Mesodermal cell (in vitro differentiated cells): ENCODE data around the gene OBP2A.

Experiments
- H3K27ac ChIP-seq: 2 replicates; pipeline ENCODE4 v1.7.0; 2013; ENCODE audit warnings: mild to moderate bottlenecking, low read depth, low read length, moderate library complexity; ENCODE audit not compliant: severe bottlenecking
- H3K36me3 ChIP-seq: 2 replicates; pipeline ENCODE4 v1.7.1; 2013; ENCODE audit warnings: mild to moderate bottlenecking, low read length, moderate library complexity; ENCODE audit not compliant: control insufficient read depth, insufficient read depth
- H3K4me1 ChIP-seq: one replicate; pipeline ENCODE4 v1.7.1; 2013; ENCODE audit warnings: mild to moderate bottlenecking, low read length; ENCODE audit not compliant: insufficient read depth, control insufficient read depth, poor library complexity, severe bottlenecking
- H3K4me3 ChIP-seq: 2 replicates; pipeline ENCODE4 v1.7.0; 2013; ENCODE audit warnings: low read length, control low read depth, mild to moderate bottlenecking; ENCODE audit not compliant: insufficient read depth, poor library complexity, severe bottlenecking; ENCODE audit errors: extremely low read depth
- H3K9me3 ChIP-seq: 2 replicates; pipeline ENCODE4 v1.7.1; 2013; ENCODE audit warnings: mild to moderate bottlenecking, low read length, moderate library complexity; ENCODE audit not compliant: control insufficient read depth
- WGBS, 2 experiments: methylation state at CpG; one replicate each; pipeline ENCODE4 v1.1.5; 2013; ENCODE audit warnings: missing lambda C conversion rate in 2 of 2; ENCODE audit not compliant: insufficient coverage in 2 of 2; 5-methylcytosine and 5-hydroxymethylcytosine counted together

OBP2A gene

DNA sequence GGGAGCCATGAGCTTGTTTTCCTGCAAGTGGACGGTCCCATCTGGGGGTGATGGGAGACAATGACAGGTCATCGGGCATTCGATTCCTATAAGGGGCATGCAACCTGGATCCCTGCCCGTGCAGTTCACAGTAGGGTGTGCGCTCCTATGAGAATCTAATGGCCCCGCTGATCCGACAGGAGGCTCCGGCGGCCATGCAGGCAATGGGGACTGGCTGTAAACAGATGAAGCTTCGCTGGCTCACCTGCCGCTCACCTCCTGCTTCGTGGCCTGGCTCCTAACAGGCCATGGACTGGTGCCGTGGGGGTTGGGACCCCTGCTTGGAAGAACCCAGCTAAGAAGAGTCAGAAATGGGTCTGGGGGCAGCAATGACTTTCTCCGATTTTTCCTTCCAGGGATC is 36.6 kb downstream of the OBP2A start:
- H3K4me1 ChIP-seq: no peaks in the 10 kb centered on the region
- H3K27ac ChIP-seq: no peak overlapping the region
- 87 to 89% methylated on average over 11 to 14 of the region's 14 CpGs for WGBS, 2 experiments
- H3K9me3 ChIP-seq: no peaks in the 10 kb centered on the region
- H3K36me3 ChIP-seq: no peaks in the 10 kb centered on the region
- H3K4me3 ChIP-seq: no peak overlapping the region

DNA sequence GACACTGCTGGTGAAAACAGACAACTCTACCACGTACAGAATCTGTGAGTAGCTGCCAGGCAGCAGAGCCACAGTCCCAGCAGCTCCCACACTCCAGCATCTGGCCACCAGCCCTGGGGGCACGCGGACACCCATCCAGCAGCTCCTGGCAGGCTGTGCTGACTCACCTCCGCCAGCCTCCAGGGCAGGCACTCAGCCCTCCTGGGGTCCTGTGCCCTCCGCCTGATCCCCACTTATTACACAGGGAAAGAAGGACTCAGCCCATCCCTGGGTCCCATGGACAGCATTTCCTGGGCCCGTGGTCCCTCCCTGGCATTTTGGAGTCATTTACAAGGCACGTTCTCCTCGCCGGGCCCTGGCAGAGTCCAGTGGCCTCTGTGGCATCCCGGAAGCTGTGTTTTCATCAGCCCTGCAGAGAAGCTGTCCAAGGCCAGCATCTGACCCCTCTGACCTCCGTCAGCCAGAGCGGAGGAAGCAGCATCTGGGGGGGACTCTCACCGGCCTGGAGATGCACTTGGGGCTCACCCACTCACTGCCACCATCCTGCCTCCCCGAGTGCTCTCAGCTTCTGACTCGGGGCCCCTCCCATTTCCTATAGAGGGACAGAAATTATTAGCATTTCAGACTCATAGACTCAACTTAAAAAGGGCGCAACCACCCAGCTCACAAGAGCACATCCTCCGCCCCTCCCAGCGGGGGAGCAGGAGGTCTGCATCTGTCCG is 37.2 kb downstream of the OBP2A start:
- H3K36me3 ChIP-seq: no peaks in the 10 kb centered on the region
- WGBS, 2 experiments: 85 to 91% methylated on average over 15 to 19 of the region's 19 CpGs
- H3K27ac ChIP-seq: no peak overlapping the region
- H3K4me1 ChIP-seq: no peaks in the 10 kb centered on the region
- no peak overlapping the region for H3K4me3 ChIP-seq
- H3K9me3 ChIP-seq: no peaks in the 10 kb centered on the region

DNA sequence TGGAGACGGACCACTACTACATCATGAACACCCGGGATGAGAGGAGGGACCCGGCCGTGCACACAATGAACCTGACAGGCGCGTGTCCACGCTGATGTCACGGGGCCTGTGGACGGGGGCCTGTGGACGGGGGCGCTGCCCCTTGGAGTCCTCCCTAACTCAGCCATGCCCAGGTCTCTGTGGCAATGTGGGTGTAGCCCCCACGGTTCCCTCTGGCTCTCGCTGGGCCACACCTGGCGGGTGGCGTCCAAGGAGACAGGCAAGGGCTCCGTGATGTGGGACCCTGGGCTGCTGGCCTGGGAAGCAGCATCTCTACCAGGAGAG is 37.7 kb downstream of the OBP2A start:
- 90 to 100% methylated on average over 1 to 16 of the region's 16 CpGs for WGBS, 2 experiments
- Histone ChIP-seq H3K4me1 (no peaks in the 10 kb centered on the region), H3K36me3 (no peaks in the 10 kb centered on the region), H3K9me3 (no peaks in the 10 kb centered on the region), H3K27ac (no peak overlapping the region), H3K4me3 (no peak overlapping the region)

DNA sequence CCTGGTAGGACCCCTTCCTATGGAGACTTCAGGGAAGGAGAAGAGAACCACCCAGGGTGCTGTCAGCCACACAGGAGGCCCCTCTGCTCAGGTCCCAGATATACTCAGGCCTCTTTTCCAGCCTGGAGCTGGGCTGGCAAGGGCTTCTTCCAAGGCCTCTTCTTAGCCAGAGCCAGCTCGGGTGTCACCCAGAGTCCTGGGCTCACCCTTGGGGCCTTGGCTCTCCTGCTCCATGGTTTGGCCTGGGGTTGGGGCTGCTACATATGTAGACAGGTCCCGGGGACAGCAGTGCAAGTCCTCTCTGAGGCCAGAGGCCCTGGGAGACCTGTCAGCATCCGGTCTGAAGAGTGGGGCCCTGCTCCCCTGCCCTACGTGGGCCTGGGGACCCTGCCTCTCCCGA is 38.4 kb downstream of the OBP2A start:
- H3K4me1 ChIP-seq: no peaks in the 10 kb centered on the region
- 77 to 93% methylated on average over 5 of the region's 5 CpGs for WGBS, 2 experiments

DNA sequence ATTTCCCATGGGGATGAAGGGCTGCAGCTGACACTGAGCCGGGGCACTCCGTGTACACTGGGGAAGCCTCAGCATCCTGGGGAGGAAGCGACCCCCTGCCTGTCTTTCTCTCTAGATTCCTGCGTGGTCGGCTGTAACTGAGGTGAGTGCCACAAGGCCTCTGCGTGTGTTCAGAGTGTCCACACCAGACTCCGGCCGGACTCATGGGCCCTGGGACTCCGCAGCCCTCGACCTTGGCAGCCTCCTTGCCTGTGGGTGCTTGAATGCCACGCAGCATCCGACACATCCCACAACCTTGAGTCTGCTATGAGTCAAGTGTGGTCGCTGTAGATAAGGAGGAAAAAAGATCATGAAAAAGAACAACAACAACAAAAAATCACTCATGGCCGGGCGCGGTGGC is 39.0 kb downstream of the OBP2A start:
- H3K4me1 ChIP-seq: no peaks in the 10 kb centered on the region
- H3K36me3 ChIP-seq: no peaks in the 10 kb centered on the region
- no peak overlapping the region for H3K4me3 ChIP-seq
- H3K27ac ChIP-seq: no peak overlapping the region
- 87 to 92% methylated on average over 9 to 10 of the region's 16 CpGs for WGBS, 2 experiments
- no peaks in the 10 kb centered on the region for H3K9me3 ChIP-seq

More for the DNA sequence above, 38.4 kb downstream of the OBP2A start:
- H3K36me3 ChIP-seq: no peaks in the 10 kb centered on the region
- H3K4me3 ChIP-seq: no peak overlapping the region
- H3K9me3 ChIP-seq: no peaks in the 10 kb centered on the region
- H3K27ac ChIP-seq: no peak overlapping the region

DNA sequence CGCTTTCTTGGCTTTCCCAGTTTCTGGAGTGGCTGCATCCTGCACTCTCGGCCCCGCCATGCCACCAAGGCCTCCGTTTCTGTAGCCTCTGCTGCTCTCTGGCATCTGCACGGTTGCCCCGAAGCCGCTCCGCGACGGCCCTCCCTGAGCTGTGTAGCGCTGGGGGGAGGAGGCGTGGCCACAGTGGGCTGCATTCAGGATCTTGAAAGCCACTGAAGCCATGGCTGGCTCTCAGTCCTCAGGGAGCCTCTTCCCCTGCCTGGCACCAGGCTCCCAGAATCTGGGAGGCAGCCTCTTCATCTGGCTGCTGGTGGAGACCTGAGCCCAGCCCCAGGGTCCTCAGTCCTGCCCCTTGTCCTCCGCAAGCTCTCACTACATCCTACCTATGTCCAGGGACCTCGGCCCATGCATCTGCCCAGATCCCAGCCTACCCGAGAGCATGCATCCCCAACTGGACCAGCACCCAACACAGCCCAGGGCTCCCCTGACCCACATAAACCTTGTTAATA is 40.7 kb downstream of the OBP2A start:
- Histone ChIP-seq H3K36me3 (no peaks in the 10 kb centered on the region), H3K9me3 (no peaks in the 10 kb centered on the region), H3K4me3 (no peak overlapping the region), H3K27ac (no peak overlapping the region), H3K4me1 (no peaks in the 10 kb centered on the region)
- 77 to 89% methylated on average over 8 to 14 of the region's 15 CpGs for WGBS, 2 experiments

DNA sequence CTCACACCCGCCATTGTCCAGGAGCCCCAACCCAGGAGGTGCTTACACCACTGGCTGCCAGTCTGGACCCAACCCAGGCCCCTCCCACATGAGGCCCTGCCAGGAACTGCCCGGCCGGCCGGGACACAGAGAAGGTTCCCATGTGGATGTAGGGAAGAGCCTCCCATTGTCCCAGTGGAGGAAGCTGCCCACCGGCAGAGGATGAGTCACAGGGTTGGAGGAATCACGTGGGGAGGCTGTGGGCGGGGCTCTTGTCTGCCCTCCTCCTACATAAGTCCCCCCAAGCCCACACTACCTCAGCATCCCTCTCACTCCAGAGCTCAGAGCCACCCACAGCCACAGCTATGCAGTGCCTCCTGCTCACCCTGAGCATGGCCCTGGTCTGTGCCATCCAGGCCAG is 41.7 kb downstream of the OBP2A start:
- no CpG with 5 or more reads among the region's 7 CpGs for WGBS, 2 experiments
- Histone ChIP-seq H3K36me3 (no peaks in the 10 kb centered on the region), H3K9me3 (no peaks in the 10 kb centered on the region), H3K4me3 (no peak overlapping the region), H3K4me1 (no peaks in the 10 kb centered on the region), H3K27ac (no peak overlapping the region)

DNA sequence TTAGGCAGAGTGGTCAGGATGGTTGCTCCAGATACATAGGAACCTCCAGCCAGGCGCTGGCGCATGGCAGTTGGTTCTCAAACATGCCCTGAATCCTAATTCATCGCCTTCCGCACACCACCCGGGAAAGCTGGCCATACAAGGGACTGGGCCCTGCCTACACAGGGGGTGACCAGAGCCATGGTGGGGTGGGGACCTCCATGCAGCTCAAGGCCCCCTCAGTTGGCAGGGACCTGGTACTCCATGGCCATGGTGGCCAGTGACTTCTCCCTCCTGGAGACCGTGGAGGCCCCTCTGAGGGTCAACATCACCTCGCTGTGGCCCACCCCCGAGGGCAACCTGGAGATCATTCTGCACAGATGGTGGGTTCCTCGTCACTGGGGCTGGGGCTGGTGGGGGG is 42.4 kb downstream of the OBP2A start:
- Histone ChIP-seq H3K4me1 (no peaks in the 10 kb centered on the region), H3K4me3 (no peak overlapping the region), H3K9me3 (no peaks in the 10 kb centered on the region), H3K36me3 (no peaks in the 10 kb centered on the region), H3K27ac (no peak overlapping the region)
- 80 to 96% methylated on average over 5 to 7 of the region's 9 CpGs for WGBS, 2 experiments

DNA sequence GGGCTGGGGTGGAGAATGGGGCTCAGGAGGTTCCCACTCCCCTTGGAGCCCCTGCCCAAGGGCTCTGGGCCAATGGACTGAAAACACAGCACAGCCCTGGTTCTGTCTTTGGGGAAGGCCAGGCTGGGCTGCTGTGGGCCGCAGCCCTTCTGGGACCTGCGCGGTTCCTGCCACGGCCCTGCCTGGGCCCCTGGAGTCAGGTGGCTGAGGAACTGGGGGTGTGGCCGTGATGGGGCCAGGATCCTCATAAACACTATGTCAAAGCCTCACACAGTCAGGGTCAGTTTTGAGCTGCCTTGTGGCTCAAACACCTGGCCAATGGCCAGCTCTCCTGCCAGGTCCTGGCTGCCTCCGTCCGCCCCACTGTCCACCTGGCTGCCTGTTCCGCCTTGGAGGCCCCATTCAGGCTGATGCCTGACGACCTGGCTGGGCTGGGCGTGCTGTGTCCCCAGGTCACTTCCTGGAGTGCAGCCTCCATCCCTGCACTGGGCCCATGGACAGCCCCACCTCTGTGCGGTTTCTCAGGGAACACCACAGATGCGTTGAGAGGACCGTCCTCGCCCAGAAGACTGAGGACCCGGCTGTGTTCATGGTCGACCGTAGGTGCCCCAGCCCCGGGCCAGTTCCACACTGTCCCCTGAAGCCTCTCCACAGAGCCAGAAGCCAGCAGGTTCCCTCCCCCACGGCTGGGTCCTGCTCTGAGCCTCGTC is 43.1 kb downstream of the OBP2A start:
- no peaks in the 10 kb centered on the region for H3K4me1 ChIP-seq
- no peak overlapping the region for H3K27ac ChIP-seq
- no peaks in the 10 kb centered on the region for H3K9me3 ChIP-seq
- no peaks in the 10 kb centered on the region for H3K36me3 ChIP-seq
- no peak overlapping the region for H3K4me3 ChIP-seq
- 91 to 93% methylated on average over 18 to 20 of the region's 20 CpGs for WGBS, 2 experiments

DNA sequence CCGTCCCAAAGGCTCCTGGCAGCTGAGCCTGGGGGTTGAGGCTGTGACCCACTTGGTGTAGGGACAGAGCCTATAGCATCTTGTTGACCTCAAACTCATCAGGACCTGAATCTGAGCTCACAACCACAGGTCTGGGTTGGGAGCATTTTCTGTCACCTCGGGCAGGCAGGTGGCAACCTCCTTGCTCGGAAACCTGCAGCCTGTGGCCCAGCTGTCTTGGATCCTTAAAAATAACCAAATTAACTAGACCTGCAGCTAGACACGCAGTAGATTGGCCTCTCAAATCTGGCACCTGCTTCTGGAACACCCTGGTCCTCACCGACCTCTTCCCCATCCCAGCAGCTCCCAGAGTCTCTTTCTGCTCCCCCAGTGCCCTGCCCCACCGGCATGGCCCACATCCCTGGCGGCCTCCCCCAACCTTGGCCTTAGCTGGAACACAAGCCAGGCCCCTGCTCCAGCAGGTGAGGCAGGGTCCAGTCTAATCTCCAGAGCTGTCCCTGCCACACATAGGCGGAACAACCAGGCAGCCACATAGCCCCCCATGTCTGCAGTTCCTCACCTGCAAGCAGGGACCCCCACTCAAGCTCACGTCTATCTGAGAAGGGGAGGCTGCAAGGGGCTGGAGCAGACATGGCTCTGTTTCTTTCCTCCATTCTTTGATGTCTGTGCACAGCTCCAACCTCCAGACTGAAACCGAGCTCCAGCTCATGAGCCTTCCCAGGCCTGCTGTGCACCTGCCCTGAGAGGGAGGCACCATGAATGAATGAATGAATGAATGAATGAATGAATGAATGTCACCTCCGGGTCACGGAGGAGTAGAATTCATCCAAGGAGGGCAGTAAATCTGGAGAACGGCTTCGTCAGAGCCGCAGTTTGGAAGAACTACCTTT is 43.9 kb downstream of the OBP2A start:
- WGBS, 2 experiments: 81 to 82% methylated on average over 12 to 15 of the region's 15 CpGs
- no peak overlapping the region for H3K4me3 ChIP-seq

More for the DNA sequence above, 43.9 kb downstream of the OBP2A start:
- H3K9me3 ChIP-seq: no peaks in the 10 kb centered on the region
- no peaks in the 10 kb centered on the region for H3K36me3 ChIP-seq
- H3K4me1 ChIP-seq: no peaks in the 10 kb centered on the region
- H3K27ac ChIP-seq: no peak overlapping the region
